Measurements from ENCODE around the gene TNFSF15. TPM values are rescaled to one million over a fixed set of nuclear protein-coding genes. Genes with fewer than 3 reads are reported as not detected.
A peak's percentile ranks its signal among the peaks of the same experiment; 100 is the strongest.

The TNFSF15 gene
- total and polyA plus RNA-seq, 2 donors (not counting 1 experiment from before 2014, with no cell fraction given) = 0.03 TPM; not detected in 1

- no peaks in the 10 kb centered on the region for H3K27me3 Mint-ChIP-seq
- TF ChIP-seq CTCF (IDR thresholded peaks at IDR 0.05) = no peak
- no peak for TF ChIP-seq EZH2 (IDR thresholded peaks at IDR 0.05; ENCODE audit: borderline replicate concordance, insufficient read depth, low read depth, low read length, poor library complexity, severe bottlenecking)
- Histone ChIP-seq H3K79me2 (ENCODE audit: control insufficient read depth, insufficient read depth, low read length) (no peaks in the 10 kb centered on the region), H3K4me3 (ENCODE audit: control extremely low read depth in 1 of 5, extremely low read depth in 1 of 5, insufficient read depth in 1 of 5, low read depth in 2 of 5, low read length in 4 of 5) (peak overlapping the region in 1 of 5 experiments; percentile 5), H2AFZ (ENCODE audit: insufficient read depth, low read depth, low read length, poor library complexity, severe bottlenecking) (no peak overlapping the region), H3K27ac (ENCODE audit: low read length in 2 of 2) (peak overlapping the region; percentile 2 to 30), H3K27me3 (replicated peaks in 1 of 4; ENCODE audit: control extremely low read depth in 1 of 4, control insufficient read depth in 3 of 4, insufficient read depth in 4 of 4, low read length in 3 of 4) (no peaks in the 10 kb centered on the region), H3K36me3 (replicated peaks in 1 of 2; ENCODE audit: control extremely low read depth in 1 of 2, control insufficient read depth in 1 of 2, extremely low read depth in 1 of 2, insufficient read depth in 2 of 2, low read length in 1 of 2) (peaks cover 0 to 3% of the 10 kb centered on the region in 2 experiments), H4K20me1 (ENCODE audit: control insufficient read depth, insufficient read depth, low read length, poor library complexity, severe bottlenecking) (no peaks in the 10 kb centered on the region), H3K4me1 (ENCODE audit: control insufficient read depth in 2 of 2, insufficient read depth in 2 of 2, low read length in 2 of 2) (peaks cover 18 to 27% of the 10 kb centered on the region in 2 donors), H3K9me3 (ENCODE audit: control extremely low read depth in 1 of 3, control insufficient read depth in 2 of 3, insufficient read depth in 1 of 3, low read length in 2 of 3) (peaks cover 0 to 3% (median 2%) of the 10 kb centered on the region in 3 donors), H3K9ac (ENCODE audit: low read length) (no peak overlapping the region), H3K4me2 (replicated peaks; ENCODE audit: low read depth, low read length, poor library complexity, severe bottlenecking) (peak overlapping the region; percentile 55)
- intact Hi-C loops (cut with micrococcal nuclease) = no loop called here
- peak; percentile 91 for ATAC-seq (ENCODE audit: low read depth)
- H3K4me3 Mint-ChIP-seq = peak overlapping the region; percentile 49
- 67% methylated on average over 1 of the region's 3 CpGs for WGBS (ENCODE audit: insufficient coverage)
- H3K27ac Mint-ChIP-seq = peak overlapping the region; percentile 72
- peaks cover 36% of the 10 kb centered on the region for H3K4me1 Mint-ChIP-seq
- CTCF ChIA-PET = interaction anchor here (0.8 to 1.2 kb wide), 3 partner anchors 11 to 260 kb away, joined by 3 to 5 read pairs (median 3); no protein-coding TSS in a partner anchor
- peaks cover 8% of the 10 kb centered on the region for H3K9me3 Mint-ChIP-seq (ENCODE audit: insufficient read depth)
- DNase-seq = peak; percentile 82
- POLR2A ChIA-PET = no interaction called here
These were observed 51.3 kb downstream of the TNFSF15 start for GRCh38 chr9:114754581-114754980.

DNA sequence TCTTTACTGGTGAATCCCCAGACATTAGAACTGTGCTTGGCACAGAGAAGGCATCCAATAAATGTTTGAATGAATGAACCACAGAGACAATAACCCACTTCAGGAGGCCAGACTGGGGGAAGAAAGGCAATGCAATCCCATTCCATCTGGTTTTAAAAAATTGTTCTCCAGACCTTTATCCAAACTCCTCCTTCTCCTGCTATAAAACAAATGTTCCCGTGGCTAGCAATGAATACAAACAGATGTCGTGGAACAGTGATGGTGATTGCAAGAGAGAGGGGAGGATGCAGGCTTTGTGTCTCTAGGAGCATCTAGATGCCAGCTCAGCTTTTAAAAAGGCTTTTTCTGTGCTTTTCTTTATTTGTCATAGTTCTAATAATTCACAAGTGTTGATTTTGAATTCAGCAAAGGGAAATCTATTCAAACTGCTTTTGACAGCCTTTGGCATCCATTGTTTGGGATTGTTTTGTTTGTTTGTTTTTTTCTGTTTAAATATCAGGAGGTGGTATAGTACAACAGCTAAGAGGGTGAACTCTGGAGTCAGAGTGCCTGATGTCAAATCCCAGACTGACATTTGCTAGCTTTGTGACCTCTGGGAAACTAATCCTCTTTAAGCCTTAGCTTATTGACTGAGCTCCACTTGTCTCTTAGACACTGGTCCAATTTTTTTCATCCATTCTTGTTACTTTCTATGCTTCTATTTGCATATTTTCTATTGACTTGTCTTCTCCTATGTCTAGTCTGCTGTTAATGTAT lies 59.1 kb downstream of the TNFSF15 start:
- no peak overlapping the region for H3K4me2 ChIP-seq (replicated peaks; ENCODE audit: low read depth, low read length, poor library complexity, severe bottlenecking)
- H3K9me3 ChIP-seq (ENCODE audit: control extremely low read depth in 1 of 3, control insufficient read depth in 2 of 3, insufficient read depth in 1 of 3, low read length in 2 of 3) = no peaks in the 10 kb centered on the region
- ATAC-seq (ENCODE audit: low read depth) (no peak), DNase-seq (no peak)
- no peaks in the 10 kb centered on the region for H3K79me2 ChIP-seq (ENCODE audit: control insufficient read depth, insufficient read depth, low read length)
- intact Hi-C loops (cut with micrococcal nuclease) = no loop called here
- H2AFZ ChIP-seq (ENCODE audit: insufficient read depth, low read depth, low read length, poor library complexity, severe bottlenecking) = no peak overlapping the region
- H3K4me1 ChIP-seq (ENCODE audit: control insufficient read depth in 2 of 2, insufficient read depth in 2 of 2, low read length in 2 of 2) = no peaks in the 10 kb centered on the region
- H4K20me1 ChIP-seq (ENCODE audit: control insufficient read depth, insufficient read depth, low read length, poor library complexity, severe bottlenecking) = no peaks in the 10 kb centered on the region
- Mint-ChIP-seq H3K27ac (no peak overlapping the region), H3K9me3 (ENCODE audit: insufficient read depth) (peaks cover 4% of the 10 kb centered on the region), H3K4me1 (no peaks in the 10 kb centered on the region), H3K4me3 (no peak overlapping the region), H3K27me3 (no peaks in the 10 kb centered on the region)
- ChIA-PET CTCF (interaction anchor here (0.7 kb wide), 1 partner anchor 163 kb away, joined by 3 read pairs; no protein-coding TSS in a partner anchor), POLR2A (no interaction called here)
- no peak overlapping the region for H3K27ac ChIP-seq (ENCODE audit: low read length in 2 of 2)
- no peaks in the 10 kb centered on the region for H3K27me3 ChIP-seq (replicated peaks in 1 of 4; ENCODE audit: control extremely low read depth in 1 of 4, control insufficient read depth in 3 of 4, insufficient read depth in 4 of 4, low read length in 3 of 4)
- WGBS (ENCODE audit: insufficient coverage) = no CpG with 5 or more reads among the region's 2 CpGs
- H3K36me3 ChIP-seq (replicated peaks in 1 of 2; ENCODE audit: control extremely low read depth in 1 of 2, control insufficient read depth in 1 of 2, extremely low read depth in 1 of 2, insufficient read depth in 2 of 2, low read length in 1 of 2) = no peaks in the 10 kb centered on the region
- H3K9ac ChIP-seq (ENCODE audit: low read length) = no peak overlapping the region
- H3K4me3 ChIP-seq (ENCODE audit: control extremely low read depth in 1 of 5, extremely low read depth in 1 of 5, insufficient read depth in 1 of 5, low read depth in 2 of 5, low read length in 4 of 5) = no peak overlapping the region
- TF ChIP-seq CTCF (IDR thresholded peaks at IDR 0.05) (no peak), EZH2 (IDR thresholded peaks at IDR 0.05; ENCODE audit: borderline replicate concordance, insufficient read depth, low read depth, low read length, poor library complexity, severe bottlenecking) (no peak)
